Fibroblast of mammary gland (primary cell): ENCODE measurements around the gene ZC3H4.
A peak's percentile ranks its signal among the peaks of the same experiment; 100 is the strongest.

Experiments used
- DNase-seq: peaks from one replicate; pipeline ENCODE4 v3.0.0-alpha.2; 2010; ENCODE audit warnings: low read depth
- H3K4me3 ChIP-seq: 2 replicates; pipeline ENCODE4 v1.5.1; 2011; ENCODE audit warnings: low read depth, mild to moderate bottlenecking, low read length, moderate library complexity; ENCODE audit not compliant: control insufficient read depth
- TF ChIP-seq, protein P1 (sequence below): conservative IDR thresholded peaks from 2 replicates; pipeline ENCODE4 v1.5.1; 2011; ENCODE audit warnings: low read depth, low read length, inconsistent platforms; ENCODE audit not compliant: control insufficient read depth, insufficient read depth

ZC3H4 gene

DNA sequence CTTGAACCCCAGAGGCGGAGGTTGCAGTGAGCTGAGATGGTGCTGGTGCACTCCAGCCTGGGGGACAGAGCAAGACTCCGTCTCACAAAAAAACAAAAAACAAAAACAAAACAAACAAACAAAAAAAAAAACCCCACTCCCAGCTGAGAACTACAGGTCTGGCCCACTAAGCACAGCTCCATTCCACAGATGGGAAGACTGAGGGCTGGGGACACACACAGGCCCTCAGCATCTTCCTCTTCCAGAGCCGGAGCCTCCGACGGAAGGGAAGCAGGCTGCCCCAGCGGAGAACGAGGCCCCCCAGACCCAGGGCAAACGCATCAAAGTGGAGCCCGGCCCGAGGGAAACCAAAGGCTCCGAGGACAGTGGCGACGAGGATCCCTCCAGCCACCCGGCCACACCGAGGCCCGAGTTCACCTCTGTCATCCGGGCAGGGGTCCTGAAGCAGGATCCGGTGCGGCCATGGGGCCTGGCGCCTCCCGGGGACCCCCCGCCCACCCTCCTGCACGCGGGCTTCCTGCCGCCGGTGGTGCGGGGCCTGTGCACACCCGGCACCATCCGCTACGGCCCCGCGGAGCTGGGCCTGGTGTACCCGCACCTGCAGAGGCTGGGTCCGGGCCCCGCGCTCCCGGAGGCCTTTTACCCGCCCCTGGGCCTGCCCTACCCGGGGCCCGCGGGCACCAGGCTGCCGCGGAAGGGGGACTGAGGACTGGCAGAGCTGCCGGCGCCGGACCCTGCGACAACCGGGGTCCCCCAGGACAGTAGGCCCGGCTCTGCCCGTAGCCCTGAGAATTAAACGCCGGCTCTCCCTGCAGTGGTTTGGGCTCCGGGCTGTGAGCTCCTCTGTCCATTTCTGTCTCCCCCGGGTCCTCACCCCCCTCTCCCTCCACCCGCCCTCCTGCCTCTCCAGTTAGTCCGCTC, 68.4 kb downstream of the ZC3H4 start:
- no peak for DNase-seq
- TF ChIP-seq, protein P1, sequence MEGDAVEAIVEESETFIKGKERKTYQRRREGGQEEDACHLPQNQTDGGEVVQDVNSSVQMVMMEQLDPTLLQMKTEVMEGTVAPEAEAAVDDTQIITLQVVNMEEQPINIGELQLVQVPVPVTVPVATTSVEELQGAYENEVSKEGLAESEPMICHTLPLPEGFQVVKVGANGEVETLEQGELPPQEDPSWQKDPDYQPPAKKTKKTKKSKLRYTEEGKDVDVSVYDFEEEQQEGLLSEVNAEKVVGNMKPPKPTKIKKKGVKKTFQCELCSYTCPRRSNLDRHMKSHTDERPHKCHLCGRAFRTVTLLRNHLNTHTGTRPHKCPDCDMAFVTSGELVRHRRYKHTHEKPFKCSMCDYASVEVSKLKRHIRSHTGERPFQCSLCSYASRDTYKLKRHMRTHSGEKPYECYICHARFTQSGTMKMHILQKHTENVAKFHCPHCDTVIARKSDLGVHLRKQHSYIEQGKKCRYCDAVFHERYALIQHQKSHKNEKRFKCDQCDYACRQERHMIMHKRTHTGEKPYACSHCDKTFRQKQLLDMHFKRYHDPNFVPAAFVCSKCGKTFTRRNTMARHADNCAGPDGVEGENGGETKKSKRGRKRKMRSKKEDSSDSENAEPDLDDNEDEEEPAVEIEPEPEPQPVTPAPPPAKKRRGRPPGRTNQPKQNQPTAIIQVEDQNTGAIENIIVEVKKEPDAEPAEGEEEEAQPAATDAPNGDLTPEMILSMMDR, result no peak
- H3K4me3 ChIP-seq, result no peak overlapping the region

DNA sequence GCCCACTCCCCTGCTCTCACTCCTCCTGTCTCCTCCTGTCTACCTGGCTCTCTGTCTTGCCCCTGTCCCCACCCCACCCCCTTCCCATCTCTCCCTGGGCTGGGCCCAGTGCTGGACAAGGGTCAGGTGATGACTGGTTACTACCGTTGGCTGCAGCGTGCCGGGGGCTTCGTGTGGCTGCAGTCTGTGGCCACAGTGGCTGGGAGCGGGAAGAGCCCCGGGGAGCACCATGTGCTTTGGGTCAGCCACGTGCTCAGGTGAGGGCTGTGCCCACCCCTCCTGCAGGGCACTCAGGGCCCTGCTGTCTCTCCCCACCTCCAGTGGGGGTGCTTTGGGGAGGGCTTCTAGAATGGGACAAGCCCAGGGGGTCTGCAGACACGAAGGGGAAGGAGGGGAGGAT, 72.7 kb downstream of the ZC3H4 start:
- DNase-seq, result no peak
- TF ChIP-seq, protein P1, result no peak
- no peak overlapping the region for H3K4me3 ChIP-seq

DNA sequence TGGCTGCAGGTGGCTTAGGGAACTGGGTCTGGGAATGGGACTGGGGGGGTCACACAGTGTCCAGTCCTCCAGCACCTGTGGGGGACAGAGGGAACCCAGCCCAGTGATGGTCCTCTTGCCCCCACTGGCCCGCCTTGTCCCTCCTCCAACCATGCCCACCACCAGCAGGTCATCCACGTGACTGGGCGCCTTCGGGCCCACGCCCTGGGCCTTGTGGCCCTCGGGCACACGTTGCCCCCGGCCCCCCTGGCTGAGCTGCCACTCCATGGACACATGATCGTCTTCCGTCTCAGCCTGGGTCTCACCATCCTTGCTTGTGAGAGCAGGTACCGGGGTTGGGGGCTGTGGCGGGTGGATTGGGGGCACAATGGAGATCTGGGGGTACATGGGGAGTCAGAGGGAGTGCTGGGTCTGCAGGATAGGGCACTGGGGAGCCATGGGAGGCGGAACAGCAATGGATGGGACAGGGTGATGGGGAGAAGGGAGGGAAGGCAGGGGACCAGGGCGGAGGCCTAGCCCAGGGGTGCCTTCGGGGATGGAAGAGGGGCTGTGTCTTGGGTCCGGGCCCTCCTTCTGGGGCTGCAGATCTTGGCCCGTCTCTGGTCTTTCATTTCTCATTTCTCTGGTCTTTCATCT, 74.2 kb downstream of the ZC3H4 start:
- H3K4me3 ChIP-seq, result no peak overlapping the region
- TF ChIP-seq, protein P1, result no peak
- no peak for DNase-seq

DNA sequence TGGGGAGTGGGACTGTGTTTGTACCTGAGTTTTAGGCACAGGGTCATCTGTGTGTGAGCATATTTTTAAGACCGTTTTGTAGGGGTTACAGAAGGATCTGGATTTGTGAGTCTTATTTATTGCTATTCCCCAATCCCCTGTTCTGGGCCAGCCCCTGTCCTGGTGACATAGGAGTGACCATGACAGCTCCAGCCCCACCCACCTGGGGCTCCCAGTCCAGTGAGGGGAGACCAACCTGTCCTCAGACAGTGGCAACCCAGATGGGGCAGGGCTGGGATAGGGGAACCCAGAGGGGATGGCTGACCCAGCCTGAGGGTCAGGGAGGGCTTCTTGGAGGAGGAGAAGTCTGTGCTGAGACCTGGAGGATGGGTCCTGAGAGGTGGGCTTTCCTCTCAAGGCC, 75.8 kb downstream of the ZC3H4 start:
- TF ChIP-seq, protein P1, result no peak
- H3K4me3 ChIP-seq, result no peak overlapping the region
- DNase-seq, result no peak

DNA sequence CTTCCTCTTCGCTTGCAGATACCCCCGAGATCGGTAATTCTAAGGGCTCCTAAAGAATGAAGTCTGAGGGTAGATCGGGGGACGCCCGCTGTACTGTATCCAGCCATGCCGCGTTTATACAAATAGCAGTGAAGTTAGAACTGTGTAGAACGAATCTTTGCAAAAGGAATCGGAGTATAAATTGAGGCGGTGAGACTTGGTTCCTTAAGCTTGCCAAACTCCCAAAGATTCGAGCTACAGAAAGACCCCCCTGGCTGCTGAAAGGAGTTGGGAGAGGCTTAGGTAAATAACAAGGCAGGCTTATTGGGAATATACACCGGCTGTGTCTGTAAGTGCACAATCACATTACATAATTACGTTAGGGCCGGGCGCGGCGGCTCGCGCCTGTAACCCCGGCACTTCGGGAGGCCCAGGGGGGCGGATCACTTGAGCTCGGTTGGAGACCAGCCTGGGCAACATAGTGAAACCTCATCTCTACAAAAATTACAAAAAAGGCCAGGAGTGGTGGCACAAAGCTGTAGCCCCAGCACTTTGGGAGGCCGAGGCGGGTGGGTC, 77.4 kb downstream of the ZC3H4 start:
- DNase-seq, result peak; percentile 22
- TF ChIP-seq, protein P1, result no peak
- H3K4me3 ChIP-seq, result peak overlapping the region; percentile 58

DNA sequence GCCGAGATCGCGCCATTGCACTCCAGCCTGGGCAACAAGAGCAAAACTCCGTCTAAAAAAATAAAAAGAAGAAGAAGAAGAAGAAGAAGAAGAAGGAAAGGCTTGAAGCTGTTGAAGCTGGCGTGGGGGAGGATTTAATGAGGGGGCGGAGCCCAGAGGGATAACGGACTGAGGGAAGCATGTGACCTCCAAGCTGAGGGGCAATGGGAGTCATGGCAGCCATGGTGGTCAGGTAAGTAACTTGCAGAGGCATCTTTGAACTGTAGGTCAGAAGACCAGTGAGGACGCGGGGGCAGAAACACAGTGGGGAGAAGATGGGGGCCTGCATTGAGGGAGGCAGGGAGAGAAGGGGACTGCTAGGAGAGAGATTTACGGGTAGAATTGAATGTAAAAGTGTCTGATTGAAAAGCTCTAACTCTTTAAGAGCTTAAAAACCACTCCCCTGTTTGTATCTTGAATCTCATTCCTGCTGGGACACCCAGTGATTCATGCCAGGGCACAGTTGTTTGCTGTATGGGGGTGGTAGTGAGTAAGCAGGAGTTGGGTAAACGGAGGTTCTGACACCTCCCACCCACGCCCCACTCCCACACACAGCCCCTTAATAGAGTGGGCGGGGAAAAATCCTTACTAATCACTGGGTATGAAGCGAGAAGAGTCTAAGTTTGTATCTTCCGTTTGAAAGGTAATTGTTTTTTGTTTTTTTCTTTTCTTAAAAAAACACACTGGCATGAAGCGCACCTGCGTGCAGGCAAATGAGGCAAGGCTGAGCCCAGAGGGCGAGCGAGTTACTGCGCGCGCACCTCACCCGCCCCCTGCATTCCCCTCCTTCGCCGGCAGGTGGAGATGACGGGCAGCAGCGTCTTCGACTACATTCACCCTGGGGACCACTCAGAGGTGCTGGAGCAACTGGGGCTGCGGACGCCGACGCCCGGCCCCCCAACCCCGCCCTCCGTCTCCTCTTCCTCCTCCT, 78.2 kb downstream of the ZC3H4 start:
- H3K4me3 ChIP-seq, result peak overlapping the region; percentile 58
- peak; percentile 86 for DNase-seq
- TF ChIP-seq, protein P1, result peak; percentile 74
